IPS DF 19.7 (cell line): ENCODE data around the gene DAPK1.

ENCODE experiments used
- DNase-seq: peaks from one replicate; pipeline ENCODE4 v3.0.0-alpha.2; 2013; ENCODE audit warnings: low read depth, low spot score

DAPK1 gene

DNA sequence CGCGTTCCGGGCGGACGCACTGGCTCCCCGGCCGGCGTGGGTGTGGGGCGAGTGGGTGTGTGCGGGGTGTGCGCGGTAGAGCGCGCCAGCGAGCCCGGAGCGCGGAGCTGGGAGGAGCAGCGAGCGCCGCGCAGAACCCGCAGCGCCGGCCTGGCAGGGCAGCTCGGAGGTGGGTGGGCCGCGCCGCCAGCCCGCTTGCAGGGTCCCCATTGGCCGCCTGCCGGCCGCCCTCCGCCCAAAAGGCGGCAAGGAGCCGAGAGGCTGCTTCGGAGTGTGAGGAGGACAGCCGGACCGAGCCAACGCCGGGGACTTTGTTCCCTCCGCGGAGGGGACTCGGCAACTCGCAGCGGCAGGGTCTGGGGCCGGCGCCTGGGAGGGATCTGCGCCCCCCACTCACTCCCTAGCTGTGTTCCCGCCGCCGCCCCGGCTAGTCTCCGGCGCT is at the start of gene DAPK1:
DAPK1 (plus strand) TSS at position 264 of the 442 bp plus-strand sequence. CDS start 1,211 bp downstream, outside the sequence.
- peak; percentile 61 for DNase-seq

DNA sequence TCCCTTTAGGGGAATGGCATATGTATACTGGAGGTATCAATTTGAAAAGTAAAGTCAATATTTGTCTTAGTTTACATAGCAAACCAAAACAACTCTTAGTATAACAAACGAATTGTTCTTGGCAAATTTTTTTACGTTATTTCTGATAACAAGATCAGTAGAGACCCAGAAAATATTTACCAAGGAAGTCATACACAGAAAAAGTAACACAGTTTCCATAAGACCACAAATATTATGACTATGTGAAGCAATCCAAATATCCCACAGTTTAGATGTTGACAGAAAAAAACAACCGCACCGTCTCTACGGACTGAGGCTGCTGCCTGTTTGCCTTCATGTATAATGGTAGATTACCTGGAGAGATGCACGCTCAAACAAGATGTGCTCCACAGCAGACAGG is 46.5 kb upstream of the DAPK1 start:
- DNase-seq, result no peak

DNA sequence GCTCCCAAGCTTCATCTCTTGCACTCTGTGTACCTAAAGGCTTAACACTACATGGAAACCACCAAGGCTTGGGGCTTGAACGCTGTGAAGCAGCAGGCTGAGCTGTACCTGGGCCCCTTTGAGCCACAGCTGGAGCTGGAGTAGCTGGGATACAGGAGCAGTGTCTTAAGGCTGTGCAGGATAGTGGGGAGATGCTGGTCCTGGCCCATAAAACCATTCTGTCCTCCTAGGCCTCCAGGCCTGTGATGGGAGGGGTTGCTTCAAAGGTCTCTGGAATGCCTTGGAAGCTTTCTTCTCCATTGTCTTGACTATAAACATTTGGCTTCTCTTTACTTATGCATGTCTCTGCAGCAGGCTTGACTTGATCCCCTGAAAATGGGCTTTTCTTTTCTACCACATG is 42.3 kb upstream of the DAPK1 start:
- DNase-seq, result no peak

DNA sequence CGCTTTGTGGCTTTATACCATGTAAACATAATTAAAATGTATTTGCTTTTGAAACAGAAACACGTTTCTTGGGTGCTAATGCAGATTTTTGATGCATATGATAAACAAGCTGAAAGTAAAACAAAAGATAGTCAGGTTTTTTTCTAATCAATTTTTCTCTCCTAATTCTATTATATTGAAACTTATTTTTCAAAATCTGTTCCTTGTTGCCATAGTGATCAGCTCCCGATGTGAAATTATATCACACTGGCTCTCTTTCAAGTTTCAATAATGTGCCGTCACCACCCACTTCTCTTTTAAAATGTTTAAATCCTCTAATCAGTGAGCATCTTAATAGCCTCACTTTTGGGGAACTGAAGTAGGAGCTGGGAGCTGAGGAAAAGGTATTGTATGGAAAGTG is 36.4 kb upstream of the DAPK1 start:
- DNase-seq, result no peak

DNA sequence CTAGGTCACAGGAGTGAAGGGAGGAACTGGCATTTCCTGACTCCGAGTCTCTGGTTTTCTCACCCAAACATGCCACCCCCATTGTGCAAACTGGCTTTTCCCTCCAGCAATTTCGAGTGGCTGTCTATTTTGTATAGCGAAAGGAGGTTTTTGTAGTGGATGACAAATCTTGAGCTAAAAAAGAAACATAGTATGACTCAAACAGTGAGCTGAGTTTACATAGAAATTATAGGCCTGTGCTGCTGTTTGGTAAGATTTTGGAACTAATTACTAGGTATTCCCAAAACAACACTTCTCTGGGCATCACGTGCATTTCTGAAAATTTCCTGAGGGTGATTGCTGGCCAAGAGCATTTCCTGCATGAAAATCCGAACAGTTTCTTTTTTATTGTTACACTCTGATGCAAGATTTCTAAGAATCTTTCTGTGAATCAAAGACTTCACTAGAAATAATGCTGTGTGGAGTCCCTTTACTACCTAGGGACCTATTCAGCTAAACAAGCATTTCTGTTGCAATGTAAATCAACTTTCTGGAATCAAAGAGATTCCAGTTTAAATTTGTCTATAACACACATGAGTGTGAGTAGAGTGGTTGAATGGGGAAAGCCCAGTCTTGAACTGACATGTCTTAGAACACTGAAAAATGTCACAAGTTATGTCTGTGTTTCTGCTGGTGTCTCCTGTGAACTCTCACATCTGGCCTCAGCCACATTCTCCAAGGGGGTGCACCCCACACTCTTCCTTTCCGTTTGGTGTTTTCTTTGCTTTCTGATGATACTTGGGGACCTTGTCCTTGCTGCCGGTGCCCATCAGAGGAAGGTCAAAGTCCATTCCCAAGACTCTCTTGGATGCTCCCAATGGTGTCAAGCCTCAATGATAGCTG is 33.3 kb upstream of the DAPK1 start:
- DNase-seq, result no peak

DNA sequence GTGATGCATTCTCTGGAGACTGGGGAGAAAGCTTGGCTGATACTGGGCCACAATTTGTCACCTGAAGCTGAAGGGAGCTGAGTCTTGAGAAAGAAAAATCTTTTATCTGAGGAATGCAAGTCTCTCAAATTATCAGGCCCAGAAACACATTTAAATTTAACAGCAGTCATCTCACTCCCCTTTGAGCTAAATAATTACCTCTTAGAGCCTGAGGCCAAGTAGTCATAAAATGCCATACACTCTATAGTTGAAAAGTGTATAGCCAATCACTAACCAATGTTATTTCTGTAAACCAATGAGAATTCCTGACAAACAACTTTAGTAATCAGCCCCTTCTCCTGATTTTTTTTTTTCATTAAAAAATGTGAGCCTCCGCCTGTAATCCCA is 32.7 kb upstream of the DAPK1 start:
- DNase-seq, result no peak

DNA sequence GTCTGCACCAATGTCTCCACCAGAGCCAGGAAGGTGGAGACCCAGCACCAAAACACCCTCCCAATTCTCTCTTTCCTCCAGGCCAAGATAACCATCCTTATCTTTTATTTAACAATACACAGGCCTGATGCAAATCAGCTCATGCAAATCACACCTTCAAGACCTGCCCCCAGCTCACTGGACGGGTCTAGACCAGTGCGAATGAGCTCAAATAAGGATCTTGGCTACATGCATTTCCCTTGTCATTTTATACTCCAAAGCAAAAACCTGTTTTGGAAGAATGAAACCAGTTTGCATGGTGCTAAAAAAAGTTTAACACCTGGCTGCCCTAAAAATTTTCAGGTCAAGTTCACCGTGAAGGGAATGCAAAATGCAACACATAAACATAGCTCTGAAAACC is 31.9 kb upstream of the DAPK1 start:
- DNase-seq, result no peak

DNA sequence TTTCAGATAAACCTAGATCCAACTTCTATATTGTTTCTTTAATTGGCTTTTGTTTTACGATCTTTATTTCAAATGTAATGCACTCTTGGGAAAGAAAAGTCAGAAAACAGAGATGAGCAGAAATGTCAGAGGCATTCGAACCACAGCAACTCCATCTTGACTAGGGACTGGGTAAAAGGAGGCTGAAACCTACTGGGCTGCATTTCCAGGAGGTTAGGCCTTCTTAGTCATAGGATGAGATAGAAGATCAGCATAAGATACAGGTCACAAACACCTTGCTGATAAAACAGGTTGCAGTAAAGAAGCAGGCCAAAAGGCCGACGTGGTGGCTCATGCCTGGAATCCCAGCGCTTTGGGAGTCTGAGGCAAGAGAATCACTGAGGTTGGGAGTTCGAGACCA is 30.5 kb upstream of the DAPK1 start:
- no peak for DNase-seq

DNA sequence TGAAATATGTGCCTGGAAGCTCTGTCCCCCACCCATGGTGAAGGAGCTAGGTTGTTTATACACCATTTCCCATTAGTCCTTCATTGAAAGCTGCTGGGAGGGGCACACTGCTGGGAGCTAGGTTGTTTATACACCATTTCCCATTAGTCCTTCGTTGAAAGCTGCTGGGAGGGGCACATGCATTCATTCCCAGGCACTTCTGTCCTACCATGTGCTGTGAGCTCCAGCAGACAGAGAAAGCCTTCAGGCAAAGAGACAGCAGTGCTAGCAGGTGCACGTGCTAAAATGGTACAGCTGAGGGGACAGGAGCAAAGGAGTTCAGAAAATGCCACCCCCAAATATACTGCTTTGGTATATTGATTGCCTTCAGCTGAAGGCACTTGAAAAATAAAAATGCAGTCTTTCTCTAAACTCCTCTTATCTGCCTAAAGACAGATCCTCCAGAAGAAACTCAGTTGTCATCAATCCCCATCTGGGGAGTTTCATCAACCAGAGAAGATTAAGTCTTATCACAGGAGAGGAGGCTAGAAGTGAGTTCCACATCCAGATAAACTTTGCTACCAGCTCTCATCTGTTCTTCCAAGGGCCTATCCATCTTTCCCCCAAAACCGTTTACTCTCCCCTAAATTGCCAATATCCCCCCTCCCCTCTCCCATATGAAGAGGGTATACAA is 27.7 kb upstream of the DAPK1 start:
- DNase-seq, result no peak

DNA sequence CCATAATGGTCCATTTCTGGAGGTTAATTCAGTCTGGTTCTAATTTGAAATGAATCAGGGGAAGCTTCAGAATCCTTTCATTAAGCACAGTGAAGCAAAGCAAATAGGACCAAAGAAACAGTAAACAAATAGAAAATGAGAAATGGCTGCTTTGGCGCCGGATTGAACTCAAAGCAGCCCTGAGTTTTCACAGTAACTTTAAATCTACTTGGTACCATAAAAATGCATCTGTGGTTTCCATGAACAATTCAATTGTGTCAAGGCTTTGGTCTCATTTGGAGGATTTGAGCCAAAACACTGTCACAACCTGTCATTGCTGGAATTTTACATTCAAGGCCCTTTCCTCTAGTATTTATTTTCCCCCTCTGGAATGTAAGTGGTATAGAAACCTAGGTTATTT is 25.9 kb upstream of the DAPK1 start:
- DNase-seq, result no peak

DNA sequence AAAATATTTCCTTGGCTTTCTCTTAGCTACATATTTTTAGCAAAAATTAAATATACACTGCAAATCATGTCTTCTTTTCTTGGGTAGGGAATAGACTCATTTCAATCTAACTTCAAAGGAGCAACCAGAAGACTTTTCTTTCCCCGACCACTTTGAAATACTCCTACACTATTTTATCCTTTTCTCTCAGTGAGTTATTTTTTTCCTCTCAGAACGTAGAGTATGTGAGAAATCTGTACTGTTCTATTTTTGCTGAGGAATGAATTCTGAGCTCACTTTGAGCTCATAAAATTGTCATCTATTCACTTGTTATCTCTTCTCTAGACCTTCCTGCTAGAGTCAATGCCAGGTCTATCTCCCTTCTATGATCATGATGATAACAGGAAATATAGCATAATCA is 22.2 kb upstream of the DAPK1 start:
- no peak for DNase-seq

DNA sequence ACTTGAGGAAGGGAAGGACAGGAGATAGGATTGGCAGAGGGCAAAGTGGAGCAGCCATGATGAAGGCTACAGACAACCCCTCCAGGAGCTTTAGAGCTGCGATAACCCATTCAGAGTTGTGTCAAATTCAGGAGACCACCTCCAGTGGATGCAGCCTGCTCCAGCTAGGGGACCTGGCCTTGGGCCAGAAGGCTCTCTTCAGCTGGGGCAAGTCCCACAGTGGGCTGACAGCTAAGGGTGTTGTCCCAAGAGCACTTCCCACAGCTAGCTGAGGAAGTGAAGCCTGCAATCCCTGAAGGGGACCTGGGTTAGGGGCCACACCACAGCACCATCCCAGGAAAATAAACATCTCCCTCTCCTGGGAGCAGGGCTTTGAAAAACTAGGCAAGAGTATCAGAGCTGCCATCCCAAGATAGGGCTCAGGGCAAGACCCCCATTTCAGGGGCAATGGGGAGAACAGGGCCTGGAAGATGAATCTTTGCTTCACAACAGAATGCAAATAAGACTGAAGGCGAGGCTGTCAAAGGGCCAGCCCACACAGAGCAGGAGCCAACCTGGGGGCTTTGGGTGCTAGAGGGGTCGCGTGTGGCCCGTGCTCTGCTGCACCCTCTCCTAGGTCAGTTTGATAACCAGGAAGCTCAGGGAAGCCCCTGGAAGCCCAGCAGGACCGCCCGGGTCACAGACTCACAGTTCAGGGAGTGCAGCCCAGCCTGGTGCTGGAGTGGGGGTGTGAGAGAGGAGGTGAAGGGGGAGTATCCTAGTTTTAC is 19.3 kb upstream of the DAPK1 start:
- no peak for DNase-seq

DNA sequence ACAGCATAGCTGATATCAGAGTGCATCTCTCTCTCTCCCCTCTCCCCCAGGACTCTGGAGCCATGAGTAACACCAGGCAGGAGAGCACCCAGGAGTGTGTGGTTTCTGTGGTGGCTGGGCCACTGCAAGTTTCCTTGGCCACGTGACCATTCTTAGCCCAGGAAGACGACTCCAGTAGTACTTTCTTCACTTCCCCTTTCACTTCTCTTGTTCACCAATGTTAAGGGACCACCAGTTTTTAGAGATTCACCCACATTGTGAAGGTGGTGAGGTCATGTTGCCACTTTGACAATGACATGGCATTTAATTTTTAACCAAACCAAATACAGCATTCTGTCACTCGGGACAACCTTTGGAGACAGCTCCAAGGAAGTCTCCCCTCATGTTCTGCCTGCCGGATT is 17.9 kb upstream of the DAPK1 start:
- DNase-seq, result no peak

DNA sequence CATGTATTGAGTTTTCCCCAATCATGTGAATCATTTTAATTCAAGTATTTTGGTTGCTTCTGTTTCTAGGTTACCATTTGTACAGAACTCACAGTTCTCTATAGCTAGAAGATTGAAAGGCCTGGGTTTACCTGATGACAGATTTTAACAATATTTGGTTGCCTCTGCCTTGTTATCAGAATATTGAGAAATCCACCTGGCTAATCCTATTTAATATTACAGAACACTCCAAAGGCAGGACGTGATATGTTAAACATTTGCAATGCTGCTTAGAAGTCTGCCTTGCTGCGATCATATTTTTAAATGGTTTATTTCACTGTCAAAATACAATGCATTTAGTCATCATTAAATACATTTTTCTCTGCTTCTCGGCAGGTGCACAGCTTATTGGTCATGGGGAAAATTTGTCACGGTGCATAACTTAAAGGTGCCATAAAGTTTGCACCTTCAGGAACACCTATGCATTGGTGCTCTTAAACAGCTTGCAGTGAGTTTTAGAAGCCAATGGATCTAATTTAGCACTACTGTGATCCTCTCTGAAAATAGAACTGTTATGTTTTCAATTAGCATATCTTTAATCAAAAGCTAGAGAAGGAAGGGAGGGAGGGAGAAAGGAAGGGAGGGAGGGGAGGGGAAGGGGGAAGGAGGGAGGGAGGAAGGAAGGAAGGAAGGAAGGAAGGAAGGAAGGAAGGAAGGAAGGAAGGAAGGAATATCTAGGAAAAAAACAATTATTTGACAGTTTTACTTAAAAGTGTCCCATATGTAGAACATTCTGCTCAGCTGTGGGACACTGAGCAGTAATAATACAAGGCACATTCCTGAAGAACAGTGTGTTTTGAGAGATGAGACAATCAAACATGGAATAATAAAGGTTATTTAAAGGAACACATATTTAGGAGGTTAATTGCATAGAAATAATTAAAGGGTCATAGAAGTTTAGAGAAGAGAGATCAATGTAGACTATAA is 15.5 kb upstream of the DAPK1 start:
- DNase-seq, result no peak

DNA sequence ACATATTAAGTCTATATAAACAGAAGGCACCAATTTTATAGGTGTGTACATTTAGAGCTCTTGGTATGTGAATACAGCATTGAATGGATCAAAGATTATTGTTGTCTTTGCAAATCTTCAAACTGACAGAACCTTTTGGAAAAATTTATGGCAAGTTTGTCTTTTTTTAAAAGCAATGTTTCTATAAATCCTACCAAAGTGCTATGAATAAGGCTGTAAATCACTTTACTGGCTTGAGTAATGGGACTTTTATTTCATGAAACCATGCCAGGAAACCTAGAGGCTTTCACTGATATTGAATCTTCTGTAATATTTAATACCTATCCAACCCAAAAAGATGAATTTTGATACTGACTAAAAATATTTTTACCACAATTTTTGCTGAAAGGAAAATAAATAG is 7.4 kb upstream of the DAPK1 start:
- no peak for DNase-seq

DNA sequence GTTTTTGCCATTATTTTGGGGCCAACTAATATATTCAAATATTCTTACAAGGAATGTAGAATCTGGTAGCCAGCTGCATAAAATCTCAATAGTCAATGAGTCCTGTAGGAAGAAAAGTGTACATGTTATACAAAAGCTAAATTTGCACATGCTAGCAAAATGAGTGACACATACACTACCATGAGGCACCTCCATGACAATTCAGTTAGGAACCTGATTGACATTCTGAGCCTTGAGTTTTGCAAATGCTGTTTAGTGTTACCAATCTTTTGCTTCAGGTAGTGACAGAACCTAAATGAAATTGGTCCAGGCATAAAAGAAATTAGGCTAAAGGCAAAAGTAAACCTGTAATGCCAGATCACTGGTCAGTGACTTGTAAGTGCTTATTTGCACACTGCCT is 6.8 kb upstream of the DAPK1 start:
- no peak for DNase-seq

DNA sequence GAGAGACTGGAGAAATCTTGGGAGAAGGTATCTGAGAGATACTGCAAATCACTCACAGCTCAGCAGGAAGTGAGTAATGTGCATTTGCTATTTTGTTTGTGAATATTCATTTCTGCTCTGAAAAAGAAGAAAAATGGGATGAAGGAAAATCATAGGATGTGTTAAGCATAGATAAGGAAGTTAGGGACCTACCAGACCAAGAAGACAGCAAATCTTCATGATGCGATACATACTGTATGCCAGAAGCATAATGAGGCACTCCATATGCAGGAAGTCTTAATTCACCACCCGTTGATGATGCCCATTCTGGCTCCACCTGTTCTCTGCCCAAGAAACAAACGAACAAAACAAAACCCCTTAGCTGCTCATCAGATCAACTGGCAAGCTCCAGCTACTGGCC is 6.1 kb upstream of the DAPK1 start:
- no peak for DNase-seq

DNA sequence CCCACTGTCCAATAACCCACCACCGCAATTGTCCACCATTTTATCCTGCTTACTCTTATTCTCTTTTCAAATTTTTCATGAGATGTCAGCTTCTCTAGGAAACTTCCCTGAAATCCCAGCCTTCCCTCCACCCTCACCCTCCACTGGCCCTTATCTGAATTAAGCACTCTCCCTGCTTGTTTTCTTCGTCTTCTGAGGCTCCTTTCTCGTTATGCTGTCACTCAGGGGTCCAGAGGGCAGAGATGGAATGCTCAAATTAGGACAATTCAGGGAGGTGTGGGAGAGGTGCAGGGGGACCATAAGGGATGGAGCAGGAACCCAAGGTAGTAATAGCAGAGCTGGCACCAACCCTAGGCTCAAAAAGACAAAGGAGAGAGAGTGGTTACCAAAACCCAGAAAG is 5.0 kb upstream of the DAPK1 start:
- no peak for DNase-seq

DNA sequence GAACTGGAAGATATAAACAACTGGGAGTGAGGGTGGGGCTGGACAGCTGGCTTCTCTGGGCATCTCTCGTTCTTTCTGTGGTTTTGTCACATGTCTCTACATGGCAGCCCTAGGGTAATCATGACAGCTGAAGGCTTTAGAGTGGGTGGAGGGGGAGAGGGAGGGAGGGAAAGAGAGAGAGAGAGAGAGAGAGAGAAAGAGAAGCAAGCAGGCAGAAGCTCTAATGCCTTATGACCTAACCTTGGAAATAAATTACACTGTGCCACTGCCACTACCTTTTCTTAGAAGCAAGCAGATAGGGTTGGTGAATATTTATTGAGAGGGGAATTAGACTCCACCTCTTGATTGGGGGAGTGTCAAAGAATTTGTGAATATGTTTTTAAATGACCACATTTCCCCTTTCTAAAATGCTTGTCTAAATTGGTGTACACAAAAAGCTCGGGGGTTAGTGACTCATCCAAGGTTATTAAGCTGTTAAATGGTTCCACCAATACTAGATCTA is 2.6 kb upstream of the DAPK1 start:
- DNase-seq, result no peak

DNA sequence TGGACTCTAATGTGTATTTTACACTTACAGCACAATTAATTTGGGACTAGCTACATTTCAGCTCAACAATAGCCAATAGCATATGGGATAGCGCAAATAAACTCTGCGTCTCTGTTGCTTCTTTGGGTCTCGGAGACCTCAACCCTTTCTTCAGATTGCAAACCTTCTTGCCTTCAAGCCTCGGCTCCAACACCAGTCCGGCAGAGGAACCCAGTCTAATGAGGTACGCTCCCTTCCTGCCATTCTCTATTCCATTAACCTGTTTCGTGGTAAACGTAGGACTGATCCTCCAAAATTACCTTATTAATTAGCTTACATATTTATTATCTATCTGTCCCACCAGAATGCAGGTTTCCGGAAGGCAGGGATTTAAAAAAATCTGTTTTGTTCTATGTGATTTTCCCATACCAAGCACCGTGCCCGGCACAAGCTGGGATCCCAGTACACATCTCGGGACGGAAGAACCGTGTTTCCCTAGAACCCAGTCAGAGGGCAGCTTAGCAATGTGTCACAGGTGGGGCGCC is 525 bp upstream of the DAPK1 start:
- DNase-seq, result no peak
